Mucosa of gallbladder (tissue), 1 donor: ENCODE measurements around the gene PALD1. TPM values are rescaled to one million over a fixed set of nuclear protein-coding genes. Genes with fewer than 3 reads are reported as not detected.

Experiments
- DNase-seq: peaks from one replicate; pipeline ENCODE4 v3.0.0-alpha.2; 2020; ENCODE audit warnings: low spot score
- total RNA-seq: library from RNA; stranded (reverse); gene quantifications from one replicate; pipeline ENCODE4 v1.2.1, GENCODE V29; 2021
- donor health status: DM: no; HTN: no; CAD: no.

PALD1 gene
- 15.5 TPM for total RNA-seq

DNA sequence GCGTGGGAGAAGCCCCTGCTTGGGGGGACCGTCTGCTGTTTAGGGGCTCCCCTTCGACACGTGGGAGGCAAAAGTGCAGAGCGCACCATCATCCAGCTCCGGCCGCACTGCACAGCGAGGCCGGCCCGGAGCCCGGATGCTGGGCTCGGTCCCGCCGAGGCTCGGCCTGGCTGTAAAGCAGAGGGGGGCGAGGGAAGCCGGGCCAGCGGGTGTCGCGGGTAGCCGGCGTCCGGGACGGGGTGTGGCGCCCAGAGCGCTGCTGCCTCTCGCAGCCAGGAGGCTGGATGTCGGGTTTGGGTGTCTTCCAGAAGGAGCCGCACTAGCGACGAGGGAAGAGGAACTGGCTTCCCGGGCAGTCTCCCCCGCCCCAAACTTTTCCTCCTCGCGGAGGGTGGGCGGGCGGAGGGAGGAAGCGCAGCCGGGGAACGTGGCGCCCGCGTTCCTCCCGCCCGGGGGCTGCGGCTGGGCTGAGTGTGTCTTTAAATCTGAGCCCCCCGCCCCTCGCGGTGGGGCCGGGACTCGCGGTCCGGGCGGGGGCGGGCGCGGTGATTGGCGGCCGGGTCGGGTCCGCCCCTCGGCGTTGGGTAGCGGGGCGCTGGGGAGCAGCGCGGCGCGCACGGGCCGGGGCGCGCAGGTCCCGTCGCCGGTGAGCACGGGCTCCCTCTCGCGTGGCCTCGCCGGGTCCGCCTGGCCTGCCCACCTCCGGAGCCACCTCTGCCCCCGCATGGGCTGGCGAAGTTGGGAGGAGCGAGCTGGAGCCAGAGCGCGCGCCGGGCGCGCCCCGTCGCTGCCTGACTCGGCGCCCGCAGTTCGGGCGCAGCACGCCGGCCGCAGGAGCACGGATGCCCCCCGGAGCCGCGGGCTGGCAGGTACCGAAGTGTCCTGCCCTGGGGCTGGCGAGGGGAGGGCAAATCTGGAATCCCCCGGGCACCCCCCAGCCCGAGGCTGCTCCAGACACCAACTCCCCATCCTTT, at the start of gene PALD1:
Gene PALD1, plus strand, starts transcription at position 577 of the 974 bp plus-strand sequence. CDS start 47,185 bp downstream, outside the sequence.
- peak; percentile 61 for DNase-seq

DNA sequence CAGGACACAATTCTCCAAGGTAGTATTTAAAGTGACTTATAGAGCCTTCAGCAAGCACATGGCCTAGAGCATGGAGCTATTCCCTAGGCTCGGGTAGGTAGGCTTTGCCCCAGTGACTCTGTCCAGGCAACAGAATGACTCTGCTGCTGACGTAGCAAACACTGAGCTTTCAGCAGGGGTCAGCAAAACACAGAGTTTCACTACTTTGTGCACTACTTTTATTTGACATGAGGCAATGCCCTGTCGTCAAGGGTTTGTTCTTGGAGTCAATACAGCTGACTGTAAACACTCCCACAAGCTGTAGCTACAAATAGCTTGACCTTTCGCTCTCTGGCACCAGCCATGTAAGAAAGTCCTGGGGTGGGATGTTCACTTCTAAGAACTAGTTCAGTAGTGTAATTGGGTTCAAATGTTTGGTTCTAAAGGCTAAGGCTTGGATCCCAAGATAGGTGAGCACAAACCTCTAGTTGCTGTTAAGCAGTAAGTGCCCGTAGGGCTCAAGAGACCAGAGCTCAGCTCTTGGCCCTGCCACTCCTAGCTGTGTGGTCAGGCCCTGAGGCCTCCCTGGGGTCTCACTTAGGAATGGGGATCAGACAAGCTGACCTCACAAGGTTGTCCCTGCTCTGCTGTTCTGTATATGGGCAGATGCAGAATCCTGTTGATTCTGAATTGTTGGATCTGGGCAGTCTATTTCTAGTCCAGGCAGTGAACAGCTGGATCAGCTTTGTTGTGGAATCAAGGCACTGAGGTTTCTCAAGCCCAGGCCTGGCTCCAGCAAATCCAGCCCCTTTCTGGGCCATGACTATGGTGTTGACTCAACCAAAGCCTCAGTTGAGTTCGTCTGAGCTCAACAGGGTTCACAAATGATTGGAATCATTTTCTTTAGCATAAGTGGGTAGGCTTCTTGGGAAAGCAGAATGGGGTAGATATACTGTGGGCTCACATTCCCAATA, 47.8 kb upstream of the PALD1 start:
- peak; percentile 72 for DNase-seq

DNA sequence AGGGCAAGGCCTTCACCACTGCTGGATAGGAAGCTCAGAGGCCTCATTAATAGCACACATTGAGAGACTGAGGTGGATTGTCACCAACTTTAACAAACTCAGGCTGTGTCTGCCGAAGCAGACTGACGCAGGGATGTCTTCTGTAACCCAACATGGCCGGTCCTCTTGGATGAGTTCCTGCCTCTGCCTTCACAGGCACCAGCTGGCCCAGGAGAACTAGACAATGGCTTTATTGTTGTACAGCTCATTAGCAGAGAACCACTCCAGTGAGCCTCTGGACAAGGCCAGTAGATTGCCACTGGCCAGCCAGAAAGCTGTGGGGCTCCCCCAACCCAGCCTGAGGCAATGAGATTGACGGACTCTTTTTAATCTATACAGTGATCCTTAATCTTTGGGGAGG, 46.5 kb upstream of the PALD1 start:
- DNase-seq: no peak

DNA sequence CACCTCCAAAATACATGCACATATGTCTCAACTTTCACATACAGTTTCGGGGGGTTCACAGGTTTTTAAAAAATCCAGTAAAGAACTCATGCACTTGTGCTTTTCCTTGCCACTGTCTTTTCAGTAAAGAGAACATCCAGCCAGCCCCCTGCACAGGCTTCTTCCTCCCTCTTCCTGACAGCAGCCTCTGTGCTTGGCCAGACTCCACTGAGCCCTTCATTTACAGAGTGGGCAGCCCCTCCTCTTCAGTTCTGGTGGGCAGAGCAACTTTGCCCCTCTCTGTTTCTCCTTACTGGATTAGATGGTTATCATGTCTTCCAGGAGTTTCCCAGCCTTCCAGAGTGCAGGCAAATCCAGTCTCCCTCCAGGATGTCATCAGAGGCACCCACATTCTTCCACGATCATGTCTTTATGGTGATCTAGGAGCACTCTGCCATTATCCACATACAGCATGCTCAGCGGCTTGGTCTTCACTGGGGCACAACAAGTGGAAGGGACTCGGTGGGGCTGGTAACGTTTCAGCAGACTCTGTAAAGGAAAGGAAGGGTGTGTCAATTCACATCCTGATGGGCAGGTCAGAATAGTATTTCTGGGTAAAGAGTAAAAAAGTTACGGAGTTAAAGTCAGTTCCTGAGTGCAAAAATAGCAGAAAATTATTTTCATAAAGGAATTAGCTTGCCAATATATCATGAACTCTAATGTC, 45.9 kb upstream of the PALD1 start:
- no peak for DNase-seq

DNA sequence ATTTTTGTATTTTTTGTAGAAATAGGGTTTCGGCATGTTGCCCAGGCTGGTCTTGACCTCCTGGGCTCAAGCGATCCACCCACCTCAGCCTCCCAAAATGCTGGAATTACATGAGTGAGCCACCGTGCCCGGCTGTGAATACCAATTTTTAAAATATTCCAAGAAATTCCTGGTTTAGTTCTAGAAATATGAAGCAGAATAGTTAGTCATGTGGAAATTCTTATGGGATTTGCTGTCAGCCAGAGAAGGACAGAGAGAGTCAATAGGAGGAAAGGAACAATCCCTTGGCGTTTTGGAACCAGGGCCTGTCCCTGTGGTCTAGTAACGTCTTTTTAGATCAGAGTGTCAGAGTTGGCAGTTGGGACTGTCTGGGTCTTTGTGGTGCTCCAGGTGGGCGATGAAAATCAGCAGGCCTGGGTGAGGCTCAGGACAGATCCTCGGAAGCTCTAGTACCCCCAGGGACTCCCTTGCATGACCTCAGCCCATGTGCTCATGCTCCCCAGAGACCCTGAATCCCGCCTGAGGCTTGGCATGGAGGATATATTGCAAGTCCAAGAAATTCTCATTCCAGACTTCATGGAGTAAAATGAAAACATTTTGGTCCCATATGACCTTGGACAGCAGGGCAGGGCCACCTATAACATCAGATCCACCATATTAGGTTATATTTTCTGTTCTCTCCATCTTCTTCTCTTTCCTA, 44.8 kb upstream of the PALD1 start:
- DNase-seq: no peak

DNA sequence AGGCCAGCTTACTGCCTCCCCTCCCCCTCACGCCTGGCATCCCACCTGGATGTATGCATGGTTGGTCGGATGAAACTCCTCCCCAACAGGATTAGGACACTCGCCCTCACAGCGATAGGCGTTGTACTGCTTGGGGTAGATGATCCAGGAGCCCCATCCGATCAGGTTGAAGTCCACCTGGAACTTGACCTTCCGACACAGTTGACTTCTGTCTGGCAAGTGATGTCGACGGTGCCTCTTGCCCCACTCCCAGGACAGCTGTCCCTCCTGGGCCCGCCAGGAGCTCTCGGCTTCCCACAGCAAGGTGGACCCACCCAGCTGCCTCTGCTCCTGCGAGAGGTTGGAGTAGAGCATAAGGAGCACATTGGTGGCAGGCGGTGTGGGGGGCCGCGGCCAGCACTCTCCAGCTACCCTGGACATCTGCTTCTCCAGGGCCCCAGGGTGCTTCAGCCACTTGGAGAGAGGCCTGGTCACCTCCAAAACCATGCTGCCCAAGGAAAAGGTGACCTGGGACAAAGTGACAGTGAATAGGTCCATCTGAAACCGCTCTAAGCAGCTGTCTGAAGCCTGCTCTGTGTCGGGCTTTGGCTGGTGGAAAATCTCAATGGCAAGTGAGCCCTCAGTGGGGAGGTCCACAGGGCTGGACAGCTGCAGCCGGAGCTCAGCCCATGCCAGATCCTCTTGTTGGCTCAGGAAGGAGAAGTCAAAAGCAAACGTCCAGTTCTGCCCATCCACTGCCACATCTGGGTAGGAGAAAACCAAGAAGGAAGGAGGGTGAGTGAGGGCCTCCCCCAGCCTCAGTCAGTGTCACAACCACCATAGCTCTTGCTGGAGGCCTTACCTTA, 43.1 kb upstream of the PALD1 start:
- DNase-seq: no peak

DNA sequence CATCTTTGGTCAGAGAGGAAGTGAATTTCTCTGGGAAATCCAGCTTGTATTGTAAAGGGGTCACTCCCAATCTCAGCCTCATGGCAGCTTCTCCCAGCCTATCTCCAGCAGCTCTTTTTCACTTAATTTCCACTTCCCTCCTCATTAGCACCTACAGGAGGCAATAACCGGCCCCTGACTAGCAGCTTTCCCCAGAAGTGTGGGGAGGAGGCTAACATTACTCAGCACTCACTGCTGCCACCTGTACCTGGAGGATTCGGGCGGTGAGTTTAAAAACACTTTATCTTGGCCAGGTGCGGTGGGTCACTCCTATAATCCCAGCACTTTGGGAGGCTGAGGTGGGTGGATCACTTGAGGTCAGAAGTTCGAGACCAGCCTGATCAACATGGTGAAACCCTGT, 40.8 kb upstream of the PALD1 start:
- no peak for DNase-seq

DNA sequence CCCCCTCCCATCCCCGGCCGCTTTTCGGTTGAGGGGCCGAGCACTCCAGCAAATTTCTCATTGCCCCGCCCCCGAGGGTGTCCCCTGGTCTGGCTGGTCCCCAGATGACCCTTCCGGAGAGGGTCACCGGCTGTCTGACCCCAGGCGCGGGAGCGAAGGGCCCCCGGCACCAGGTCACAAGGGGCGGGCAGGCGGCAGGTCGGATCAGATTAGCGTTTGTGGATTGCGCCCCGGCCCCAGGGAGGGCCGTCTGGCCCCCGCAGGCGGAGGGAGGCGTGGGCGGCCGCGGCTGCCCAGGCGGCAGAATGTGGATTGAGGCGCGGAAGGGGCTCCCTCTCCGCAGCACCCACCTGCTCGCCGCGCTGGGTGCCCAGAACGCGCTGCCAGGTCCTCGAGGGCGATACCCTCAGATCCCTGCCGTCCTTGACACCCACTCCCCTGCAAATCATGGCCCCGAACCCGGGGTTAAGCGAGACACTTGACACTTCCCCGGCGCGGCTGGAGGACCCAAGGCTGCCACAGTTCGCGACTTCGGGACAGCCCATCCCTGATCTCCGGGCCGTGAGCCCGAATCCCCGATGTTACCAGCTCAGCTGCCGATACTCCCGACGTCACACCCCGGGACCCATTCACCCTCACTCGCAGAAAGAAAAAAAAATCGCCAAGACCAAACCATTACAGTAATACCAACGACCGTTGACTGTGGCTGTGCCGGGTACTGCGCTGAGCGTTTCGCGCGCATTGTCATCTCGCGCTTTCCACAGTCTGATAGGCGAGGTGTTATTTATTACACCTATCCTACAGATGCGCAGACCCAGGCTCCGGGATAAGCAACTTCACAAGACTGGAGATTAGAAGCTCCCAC, 38.0 kb upstream of the PALD1 start:
- no peak for DNase-seq

DNA sequence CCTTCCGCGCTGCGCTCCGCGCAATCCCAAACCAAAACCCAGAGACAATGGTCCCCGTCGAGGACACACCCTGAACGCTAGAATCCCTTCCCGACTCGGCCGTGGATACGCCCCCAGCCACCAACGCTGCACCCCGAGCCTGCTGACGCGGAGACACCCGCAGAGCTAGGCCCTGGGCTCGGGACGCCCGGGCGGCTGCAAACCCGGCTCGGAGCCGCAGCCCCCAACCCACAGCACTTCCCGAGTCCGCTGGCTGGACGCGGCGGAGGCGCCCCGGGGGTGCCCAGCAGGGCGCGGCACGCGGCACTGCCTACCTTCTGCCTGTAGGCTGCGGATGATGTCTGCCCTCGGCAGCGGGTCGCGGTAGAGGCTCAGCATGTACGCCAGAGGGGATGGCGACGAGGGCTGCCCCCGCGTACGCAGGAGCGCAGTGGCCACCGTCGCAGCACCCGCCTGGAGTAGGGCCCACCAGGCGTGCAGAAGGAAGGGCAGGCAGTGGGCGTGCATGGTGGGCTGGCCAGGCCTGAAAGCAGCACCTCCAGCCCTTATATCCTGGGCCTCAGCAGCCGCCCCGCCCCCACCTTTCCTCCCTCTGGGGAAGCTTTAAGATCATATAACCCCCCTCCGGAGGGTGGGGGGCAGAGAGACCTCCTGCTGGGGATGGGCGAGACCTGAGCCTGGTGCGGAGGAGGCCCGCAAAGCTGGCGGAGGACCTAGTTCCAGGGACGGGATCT, 37.2 kb upstream of the PALD1 start, which contains the start of gene NODAL:
Gene NODAL, minus strand, starts transcription at position 521 of the 734 bp plus-strand sequence. Its CDS starts 14 bp downstream, at position 507.
- no peak for DNase-seq

DNA sequence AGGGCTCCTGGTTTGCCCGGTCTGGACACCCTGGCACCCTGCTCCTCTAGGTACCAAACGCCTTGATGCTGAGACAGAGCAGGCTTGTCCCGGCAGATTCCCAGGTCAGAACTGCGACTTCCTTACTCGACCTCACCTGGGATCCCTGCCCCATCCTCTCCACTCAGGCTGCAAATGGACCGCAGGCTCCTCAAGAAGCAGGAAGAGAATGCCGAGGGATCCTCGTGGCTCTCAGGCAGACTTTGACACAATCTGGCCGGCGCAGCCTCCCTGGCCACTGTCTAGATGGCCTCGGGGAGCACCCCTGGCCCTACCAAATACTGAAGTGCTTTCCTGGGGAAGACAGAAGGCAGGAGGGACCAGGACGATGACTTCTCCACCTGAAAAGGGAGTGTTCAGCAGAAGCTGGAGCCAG, 36.7 kb upstream of the PALD1 start:
- DNase-seq: no peak

DNA sequence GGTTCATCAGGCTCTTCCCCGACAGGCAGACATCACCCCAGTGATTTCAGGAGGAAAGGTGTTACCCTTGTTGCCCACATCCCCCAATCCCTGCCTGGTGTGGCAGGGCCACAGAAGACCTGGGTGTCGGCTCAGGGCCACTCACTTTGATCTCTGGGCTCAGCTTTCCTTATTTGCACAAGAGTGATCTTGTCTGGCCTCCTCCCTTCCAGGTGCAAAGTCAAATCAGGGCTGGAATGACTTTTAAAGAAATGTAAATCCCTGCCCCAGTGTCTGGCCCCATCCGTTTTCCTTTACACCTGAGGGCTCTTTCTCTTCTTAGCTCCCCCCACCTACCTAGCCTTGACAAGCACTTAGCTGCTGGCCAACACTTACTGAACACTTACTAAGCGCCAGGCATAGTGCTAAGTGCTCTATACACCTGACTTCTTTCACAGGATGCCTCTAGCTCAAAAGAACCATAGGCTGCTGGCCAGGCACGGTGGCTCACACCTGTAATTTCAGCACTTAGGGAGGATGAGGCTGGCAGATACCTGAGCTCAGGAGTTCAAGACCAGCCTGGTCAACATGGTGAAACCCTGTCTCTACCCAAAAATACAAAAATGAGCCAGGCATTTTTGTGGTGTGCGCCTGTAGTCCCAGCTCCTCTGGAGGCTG, 36.1 kb upstream of the PALD1 start:
- no peak for DNase-seq

DNA sequence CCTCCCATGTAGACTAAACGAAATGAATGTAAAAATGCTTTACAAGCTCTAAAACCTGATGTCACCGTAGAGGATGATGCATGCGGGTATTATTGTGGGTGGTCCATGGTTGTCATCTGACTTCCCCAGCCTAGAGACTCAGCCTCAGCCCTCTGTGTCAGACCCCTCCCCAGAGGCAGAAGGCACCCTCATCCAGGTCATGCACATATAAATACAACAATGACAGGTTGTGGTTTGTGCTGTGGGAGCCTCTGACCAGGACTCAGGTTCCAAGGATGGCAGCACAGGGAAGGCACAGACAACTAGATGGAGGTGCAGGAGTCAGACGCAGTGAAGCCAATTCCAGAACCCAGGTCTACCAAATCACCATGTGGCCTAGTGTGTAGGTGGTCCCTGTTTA, 33.8 kb upstream of the PALD1 start:
- DNase-seq: no peak

DNA sequence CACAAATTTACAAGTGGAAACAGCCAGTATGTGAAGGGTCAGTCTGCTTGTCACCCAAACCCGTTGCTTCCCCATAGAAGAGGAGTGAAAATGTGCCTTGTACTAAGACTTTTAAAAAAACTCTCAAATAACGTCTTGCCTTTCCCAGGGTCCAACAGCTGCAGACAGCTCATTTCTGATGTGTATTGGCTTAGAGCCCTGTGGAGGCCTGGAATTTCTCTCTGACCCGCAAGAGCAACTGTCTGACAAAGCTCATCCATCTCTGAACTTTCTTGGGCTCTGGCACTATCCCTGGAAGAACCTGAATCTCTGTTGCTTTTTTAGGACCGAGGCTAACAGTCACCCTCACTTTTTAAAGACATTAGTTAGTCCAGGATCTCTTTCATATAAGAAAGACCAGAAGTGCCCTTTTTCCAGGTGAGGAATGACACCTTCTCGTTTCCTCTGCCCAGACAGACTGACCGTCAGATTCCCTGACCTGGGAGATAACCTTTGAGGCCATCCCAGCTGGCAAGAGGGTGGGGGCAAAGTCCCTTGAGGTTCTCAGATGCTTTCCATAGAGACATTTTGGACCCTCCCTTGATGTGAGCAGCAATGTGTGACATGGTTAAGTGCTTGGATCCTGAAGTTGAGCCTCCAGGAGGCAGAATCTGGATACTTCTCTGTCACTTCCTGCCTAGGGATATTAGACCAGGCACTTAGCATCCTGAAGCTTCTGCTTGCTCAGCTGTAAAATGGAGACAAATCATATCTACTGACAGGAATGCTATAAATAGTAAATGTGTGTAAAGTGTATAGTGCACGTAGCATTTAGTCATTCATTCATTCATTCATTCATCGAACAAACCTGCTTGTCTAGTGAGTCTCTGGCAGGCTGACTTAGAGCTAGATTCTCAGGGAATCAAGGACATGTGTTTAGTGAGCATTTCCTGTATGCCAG, 32.6 kb upstream of the PALD1 start:
- DNase-seq: peak; percentile 53

DNA sequence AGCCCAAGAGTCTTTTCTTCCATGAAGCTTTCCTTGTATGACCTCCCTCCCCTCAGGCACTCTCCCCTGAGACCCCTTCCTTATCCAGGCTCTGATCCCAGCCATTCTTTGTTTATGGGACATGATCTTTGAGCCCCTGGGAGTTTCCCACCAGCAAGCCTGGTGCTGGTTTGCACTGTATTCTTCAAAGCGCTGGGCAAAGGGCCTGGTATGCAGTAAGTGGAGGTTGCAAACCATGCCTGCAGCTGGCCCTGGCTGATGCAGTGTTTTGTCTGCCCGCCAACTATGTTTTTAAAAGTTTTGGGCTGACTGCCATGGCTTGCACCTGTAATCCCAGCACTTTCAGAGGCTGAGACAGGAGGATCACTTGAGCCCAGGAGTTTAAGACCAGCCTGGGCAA, 30.3 kb upstream of the PALD1 start:
- no peak for DNase-seq

DNA sequence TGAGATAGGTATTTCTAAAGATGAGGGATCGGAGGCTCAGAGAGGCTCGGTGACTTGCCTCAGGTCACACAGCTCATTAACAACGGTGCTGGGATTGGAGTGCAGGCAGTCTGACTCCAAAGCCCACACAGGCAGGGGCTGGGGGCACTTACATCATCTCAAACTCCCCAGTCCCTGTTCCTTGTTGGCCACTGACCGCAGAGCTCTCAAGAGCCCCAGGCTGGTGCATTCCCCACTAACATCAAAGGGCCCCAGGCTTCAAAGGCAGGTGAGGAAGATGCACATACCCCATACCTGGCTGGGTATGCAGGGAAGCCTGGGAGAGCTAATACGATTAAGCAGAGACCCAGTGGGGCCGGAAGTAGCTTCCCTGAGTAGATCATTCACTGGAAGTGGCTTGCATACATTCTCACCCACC, 23.3 kb upstream of the PALD1 start:
- no peak for DNase-seq

DNA sequence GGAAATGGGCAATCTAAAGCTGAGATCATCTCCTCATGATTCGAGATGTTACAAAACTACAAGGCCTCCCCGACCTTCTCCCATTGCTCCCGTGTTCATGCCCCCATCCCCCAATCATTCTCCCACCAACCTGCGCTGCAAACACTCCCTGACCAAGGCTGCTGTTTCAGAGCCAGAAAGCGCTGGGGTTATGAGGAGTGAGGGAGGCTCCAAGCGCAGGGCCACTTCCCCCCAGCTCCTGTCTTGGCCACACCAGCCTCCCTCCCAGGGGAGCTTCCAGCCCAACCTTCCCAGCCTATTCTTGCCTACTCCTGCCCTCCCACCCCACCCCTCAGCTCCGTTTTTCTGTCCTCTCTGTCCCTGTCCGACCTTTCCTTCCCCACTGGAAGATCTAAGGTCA, 22.4 kb upstream of the PALD1 start:
- no peak for DNase-seq
